ENCODE results near the gene HELZ. TPM values are rescaled to one million over a fixed set of nuclear protein-coding genes. Genes with fewer than 3 reads are reported as not detected.

Gene HELZ, protein sequence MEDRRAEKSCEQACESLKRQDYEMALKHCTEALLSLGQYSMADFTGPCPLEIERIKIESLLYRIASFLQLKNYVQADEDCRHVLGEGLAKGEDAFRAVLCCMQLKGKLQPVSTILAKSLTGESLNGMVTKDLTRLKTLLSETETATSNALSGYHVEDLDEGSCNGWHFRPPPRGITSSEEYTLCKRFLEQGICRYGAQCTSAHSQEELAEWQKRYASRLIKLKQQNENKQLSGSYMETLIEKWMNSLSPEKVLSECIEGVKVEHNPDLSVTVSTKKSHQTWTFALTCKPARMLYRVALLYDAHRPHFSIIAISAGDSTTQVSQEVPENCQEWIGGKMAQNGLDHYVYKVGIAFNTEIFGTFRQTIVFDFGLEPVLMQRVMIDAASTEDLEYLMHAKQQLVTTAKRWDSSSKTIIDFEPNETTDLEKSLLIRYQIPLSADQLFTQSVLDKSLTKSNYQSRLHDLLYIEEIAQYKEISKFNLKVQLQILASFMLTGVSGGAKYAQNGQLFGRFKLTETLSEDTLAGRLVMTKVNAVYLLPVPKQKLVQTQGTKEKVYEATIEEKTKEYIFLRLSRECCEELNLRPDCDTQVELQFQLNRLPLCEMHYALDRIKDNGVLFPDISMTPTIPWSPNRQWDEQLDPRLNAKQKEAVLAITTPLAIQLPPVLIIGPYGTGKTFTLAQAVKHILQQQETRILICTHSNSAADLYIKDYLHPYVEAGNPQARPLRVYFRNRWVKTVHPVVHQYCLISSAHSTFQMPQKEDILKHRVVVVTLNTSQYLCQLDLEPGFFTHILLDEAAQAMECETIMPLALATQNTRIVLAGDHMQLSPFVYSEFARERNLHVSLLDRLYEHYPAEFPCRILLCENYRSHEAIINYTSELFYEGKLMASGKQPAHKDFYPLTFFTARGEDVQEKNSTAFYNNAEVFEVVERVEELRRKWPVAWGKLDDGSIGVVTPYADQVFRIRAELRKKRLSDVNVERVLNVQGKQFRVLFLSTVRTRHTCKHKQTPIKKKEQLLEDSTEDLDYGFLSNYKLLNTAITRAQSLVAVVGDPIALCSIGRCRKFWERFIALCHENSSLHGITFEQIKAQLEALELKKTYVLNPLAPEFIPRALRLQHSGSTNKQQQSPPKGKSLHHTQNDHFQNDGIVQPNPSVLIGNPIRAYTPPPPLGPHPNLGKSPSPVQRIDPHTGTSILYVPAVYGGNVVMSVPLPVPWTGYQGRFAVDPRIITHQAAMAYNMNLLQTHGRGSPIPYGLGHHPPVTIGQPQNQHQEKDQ (N-terminal part only)
- total RNA-seq (2014; rRNA removed; shearing (Covaris generic)) = 26.1 and 41.5 TPM in 2 replicates

DNA sequence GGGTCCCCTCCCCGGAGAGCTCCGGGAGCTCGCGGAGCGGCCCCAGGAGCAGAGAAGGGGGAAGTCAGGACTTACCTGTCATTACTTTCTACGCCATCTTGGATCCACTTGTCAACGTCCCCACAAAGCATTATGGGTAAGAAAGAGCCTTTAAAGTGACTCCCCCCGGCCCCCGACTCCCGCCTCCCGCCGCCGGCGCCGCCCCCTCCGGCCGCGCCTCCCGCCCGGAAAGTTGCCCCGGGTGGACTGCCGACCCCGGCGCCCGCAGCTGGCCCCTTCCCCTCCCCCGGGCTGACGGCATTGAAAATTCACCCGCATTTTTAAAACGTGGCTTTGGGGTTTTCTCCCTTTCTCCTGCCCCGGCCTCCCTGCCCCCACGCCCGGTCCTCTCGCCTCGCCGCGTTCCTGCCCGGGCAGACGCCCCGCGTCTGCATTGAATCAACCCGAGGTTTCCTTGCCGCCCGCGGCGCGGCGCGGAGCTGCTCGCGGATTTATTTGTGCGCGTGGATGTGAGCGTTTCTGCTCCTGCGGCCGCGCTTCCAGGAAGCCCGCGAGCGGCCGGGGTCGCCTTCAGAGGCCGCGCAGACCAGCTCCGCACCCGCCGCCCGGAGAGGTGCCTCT lies at the start of gene HELZ:
Gene HELZ (minus strand): TSS at position 124 of the 621 bp plus-strand sequence. CDS start 26,392 bp downstream, outside the sequence.

DNA sequence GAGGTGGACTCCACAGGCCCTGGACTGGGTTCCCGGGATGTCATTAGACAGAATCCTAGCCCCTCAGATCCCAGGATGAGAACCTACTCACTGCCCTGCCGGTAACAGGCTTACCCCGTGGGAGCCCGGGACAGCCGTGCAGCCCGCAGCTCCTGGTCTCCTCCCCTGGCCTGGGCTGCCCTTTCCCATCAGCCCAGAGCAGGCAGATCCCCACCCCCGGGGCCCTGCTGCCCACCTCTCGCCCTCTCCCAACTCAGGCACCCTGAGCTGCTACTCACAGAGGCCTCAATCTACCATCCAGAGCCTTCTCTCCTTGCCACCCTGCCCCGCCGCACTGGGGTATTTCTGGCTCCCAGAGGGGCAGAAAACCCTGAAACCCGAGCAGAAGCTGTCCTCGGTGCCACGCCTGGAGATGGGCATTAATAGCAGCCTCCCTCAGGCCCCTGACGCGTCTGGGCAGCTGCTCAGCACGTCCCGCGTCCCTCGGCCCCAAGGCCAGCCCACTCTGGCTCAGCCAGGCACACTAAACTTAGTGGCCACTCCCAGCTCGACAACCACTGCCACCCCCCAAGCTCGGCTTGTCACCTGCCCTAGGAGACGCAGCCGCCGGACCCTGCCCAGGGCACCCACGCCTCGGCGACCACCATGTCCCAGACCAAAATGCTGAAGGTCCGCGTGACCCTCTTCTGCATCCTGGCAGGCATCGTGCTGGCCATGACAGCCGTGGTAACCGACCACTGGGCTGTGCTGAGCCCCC lies 200.8 kb downstream of the HELZ start, which contains the start of gene CACNG1:
Gene CACNG1 (plus strand): TSS at position 539 of the 757 bp plus-strand sequence. CDS start 107 bp downstream, at position 646.

Small RNA genes within 50 kb of the gene (small RNA-seq; reads per million reads assigned to genes)
- gene AC007448.1 (not detected), gene RF00393 (not detected), gene RNA5SP447 (not detected)

Other genes with a start within 250 kb of the HELZ start
- gene CACNG1, start 200.6 kb downstream of the HELZ start, total RNA-seq (2014; rRNA removed; shearing (Covaris generic)) = not detected in 2 replicates
- gene PSMD12, start 121.4 kb upstream of the HELZ start, total RNA-seq (2014; rRNA removed; shearing (Covaris generic)) = 36.1 and 50.4 TPM in 2 replicates
- 27.4 and 34.0 TPM in 2 replicates for gene PITPNC1, start 132.1 kb upstream of the HELZ start, total RNA-seq (2014; rRNA removed; shearing (Covaris generic))

All from A375 (cell line).